BLaER1 treated with 17β-estradiol and CSF1 and Interleukin-3, amounts not matched to agents 10 nM and 100 nM (cell line): ENCODE data around the gene LTN1.

ENCODE experiments used
- H3K27ac ChIP-seq, 11 experiments: shearing (Covaris generic); formaldehyde crosslinking; 2 replicates each; pipeline ENCODE4 v1.8.1; 2022
- H3K27me3 ChIP-seq, 11 experiments: shearing (Covaris generic); formaldehyde crosslinking; 2 replicates each; pipeline ENCODE4 v1.8.1; 2022
- H3K36me3 ChIP-seq, 11 experiments: shearing (Covaris generic); formaldehyde crosslinking; 2 replicates each; pipeline ENCODE4 v1.8.1; 2022
- H3K4me1 ChIP-seq, 10 experiments: shearing (Covaris generic); formaldehyde crosslinking; 2 replicates each; pipeline ENCODE4 v1.8.1; 2022
- H3K4me2 ChIP-seq, 11 experiments: shearing (Covaris generic); formaldehyde crosslinking; 2 replicates each; pipeline ENCODE4 v1.8.1; 2022
- H3K4me3 ChIP-seq, 10 experiments: shearing (Covaris generic); formaldehyde crosslinking; 2 replicates each; pipeline ENCODE4 v1.8.1; 2022
- H3K9ac ChIP-seq, 11 experiments: shearing (Covaris generic); formaldehyde crosslinking; 2 replicates each; pipeline ENCODE4 v1.8.1; 2022
- H3K9me3 ChIP-seq, 11 experiments: shearing (Covaris generic); formaldehyde crosslinking; replicated peaks in 1 of 11; 2 replicates each; pipeline ENCODE4 v1.8.1; 2022
- H4K20me1 ChIP-seq, 11 experiments: shearing (Covaris generic); formaldehyde crosslinking; 2 replicates each; pipeline ENCODE4 v1.8.1; 2022
- Cebpa-rat ChIP-seq, 11 experiments: shearing (Covaris generic); IDR thresholded peaks; 2 replicates each; pipeline ENCODE4 v1.8.1; 2022

LTN1 gene

DNA sequence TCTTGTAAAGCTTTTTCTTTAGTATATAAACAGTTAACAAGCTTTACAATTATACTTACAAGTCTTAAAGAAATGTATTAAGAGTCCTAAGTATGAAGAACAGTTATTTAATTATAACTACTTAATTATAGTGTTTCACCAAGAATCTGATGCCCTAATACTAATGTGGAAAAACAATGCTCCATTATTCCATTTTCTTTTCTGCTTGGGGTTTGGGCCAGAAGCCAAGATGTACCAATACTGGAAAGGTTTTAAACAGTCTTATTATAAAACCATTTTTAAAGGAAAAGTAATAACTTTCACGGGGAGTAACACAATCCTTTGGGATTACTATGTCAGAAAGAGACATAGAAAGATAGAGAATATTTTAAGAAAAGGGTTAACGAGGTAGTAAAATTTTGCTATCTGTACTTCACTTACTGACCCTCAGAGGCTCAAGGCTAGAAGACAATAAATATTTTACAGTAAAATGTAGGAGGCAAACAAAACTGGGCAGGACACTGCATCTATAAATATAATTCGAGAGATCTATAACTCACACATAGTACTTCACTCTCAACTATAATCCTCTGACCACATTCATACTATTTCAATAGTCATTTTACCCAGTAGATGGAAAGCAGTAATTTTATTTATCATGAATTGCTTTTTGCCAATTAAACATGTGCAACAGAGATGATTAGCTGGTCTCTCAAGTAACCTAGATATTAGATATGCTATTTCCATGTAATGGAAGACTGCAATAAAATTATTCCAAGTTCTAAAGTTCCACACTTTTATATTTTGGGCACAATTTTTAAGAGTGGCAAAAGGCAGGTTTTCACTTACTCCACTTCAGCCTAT is 63.9 kb downstream of the LTN1 start:
- Histone ChIP-seq H3K36me3 (peaks cover 20 to 83% (median 51%) of the 10 kb centered on the region in 11 experiments; a peak in 20 of 22 replicates), H3K9ac (no peak overlapping the region), H3K4me2 (no peak overlapping the region), H3K4me1 (no peaks in the 10 kb centered on the region), H3K4me3 (no peak overlapping the region), H3K27me3 (no peaks in the 10 kb centered on the region), H3K27ac (no peak overlapping the region), H3K9me3 (no peaks in the 10 kb centered on the region), H4K20me1 (no peaks in the 10 kb centered on the region)
- TF ChIP-seq Cebpa-rat (IDR thresholded peaks at IDR 0.05) = no peak

DNA sequence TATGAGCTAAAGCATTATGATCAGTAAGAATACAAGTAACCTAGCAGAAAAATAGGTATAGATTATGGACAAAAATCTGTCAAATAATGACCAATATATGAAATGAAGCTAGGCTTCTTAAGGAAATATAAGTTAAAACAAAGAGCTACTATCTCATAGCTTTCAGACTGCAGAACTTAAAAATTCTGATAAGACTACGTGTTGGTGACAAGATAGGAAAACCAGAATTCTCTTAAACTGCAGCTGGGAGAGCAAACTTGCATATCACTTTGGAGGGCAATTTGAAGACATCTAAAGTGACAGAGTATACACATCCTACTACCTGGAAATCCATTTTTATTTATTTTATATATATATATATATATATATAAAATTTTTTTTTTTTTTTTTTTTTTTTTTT is 65.5 kb downstream of the LTN1 start:
- no peaks in the 10 kb centered on the region for H3K27me3 ChIP-seq
- H3K4me3 ChIP-seq = no peak overlapping the region
- no peaks in the 10 kb centered on the region for H4K20me1 ChIP-seq
- H3K4me2 ChIP-seq = no peak overlapping the region
- no peak overlapping the region for H3K9ac ChIP-seq
- H3K36me3 ChIP-seq = peaks cover 15 to 82% (median 39%) of the 10 kb centered on the region in 11 experiments; a peak in 21 of 22 replicates
- H3K4me1 ChIP-seq = no peaks in the 10 kb centered on the region
- TF ChIP-seq Cebpa-rat (IDR thresholded peaks at IDR 0.05) = no peak
- H3K9me3 ChIP-seq = no peaks in the 10 kb centered on the region
- no peak overlapping the region for H3K27ac ChIP-seq

DNA sequence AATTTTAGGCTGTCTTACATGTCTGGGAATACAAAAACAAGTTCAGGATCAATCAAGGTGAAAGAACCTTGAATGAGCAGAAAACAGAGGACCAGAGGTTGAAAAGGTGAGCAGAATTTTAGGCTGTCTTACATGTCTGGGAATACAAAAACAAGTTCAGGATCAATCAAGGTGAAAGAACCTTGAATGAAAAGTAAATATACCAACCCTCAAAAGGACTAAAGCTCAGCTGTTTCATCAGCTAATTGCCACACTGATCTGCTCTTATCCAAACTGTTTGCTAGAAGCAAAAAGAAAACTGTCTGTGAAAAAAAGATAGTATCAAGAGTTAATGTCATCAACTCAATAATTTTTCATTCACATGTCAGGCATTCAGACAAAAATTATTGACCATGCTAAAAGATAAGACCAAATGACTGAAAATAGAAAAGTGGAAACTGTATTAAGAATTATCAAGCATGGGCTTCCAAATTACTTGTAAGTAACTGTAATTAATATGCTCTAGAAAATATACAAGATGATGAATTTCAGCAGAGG is 69.2 kb downstream of the LTN1 start:
- Histone ChIP-seq H3K27me3 (no peaks in the 10 kb centered on the region), H3K27ac (no peak overlapping the region), H3K4me2 (no peak overlapping the region), H3K9me3 (no peaks in the 10 kb centered on the region), H3K36me3 (peaks cover 3 to 60% (median 16%) of the 10 kb centered on the region in 11 experiments; a peak in 15 of 22 replicates), H3K9ac (no peak overlapping the region), H3K4me3 (no peak overlapping the region), H4K20me1 (no peaks in the 10 kb centered on the region), H3K4me1 (no peaks in the 10 kb centered on the region)
- no peak for TF ChIP-seq Cebpa-rat (IDR thresholded peaks at IDR 0.05)

DNA sequence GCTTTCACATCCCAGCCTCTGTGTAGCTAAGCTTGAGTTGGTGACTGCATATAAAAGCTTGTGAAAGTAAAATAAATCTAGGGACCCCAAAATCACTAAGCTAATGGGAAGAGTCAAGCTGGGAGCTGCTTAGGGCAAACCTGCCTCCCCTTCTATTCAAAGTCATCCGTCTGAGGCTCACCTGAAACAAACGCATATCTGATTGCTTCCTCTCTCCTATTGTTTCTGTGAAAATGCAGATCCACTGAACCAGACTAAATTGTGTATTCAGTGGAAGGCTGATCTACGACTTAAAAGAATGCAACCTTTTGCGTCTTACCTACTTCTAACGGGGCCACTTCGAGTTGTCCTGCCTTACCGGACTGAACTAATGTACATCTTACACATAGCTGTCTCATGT is 70.3 kb downstream of the LTN1 start:
- no peaks in the 10 kb centered on the region for H3K27me3 ChIP-seq
- no peaks in the 10 kb centered on the region for H4K20me1 ChIP-seq
- H3K4me2 ChIP-seq = no peak overlapping the region
- peaks cover 0 to 55% (median 11%) of the 10 kb centered on the region in 11 experiments; a peak in 13 of 22 replicates for H3K36me3 ChIP-seq
- no peak overlapping the region for H3K27ac ChIP-seq
- no peaks in the 10 kb centered on the region for H3K4me1 ChIP-seq
- H3K4me3 ChIP-seq = no peak overlapping the region
- no peak overlapping the region for H3K9ac ChIP-seq
- no peaks in the 10 kb centered on the region for H3K9me3 ChIP-seq
- TF ChIP-seq Cebpa-rat (IDR thresholded peaks at IDR 0.05) = no peak

DNA sequence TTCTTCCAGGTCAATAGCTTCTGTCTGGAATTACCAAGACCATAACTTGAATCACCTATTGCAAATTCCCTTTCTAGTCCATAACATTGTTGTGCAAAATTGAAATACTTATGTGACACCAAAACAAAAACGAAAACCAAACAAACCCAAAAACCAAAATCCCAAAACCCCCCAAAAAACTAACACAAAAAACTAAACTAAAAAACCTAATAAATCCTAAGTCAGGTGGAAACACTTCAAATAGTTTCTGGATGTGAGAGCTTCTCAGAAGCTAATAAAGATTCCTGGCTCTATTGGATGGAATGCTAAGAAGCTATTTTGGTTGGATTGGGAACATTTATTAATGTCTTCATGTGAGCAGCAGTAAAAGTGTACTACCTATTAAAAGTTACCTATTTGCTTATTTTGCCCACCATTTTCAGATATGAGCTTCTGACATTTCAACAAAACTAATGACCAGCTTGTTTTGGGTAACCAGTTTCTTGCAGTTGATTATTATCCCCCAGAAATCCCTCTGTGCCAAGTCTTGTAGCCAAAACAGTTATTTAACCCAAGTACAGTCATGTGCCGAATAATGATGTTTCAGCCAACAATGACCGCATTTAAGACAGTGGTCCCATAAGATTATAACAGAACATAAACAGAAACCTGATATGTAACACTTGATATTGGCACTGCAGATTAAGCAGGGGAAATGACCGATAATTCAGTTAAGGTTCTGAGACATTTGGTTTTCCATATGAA is 76.4 kb downstream of the LTN1 start:
- H4K20me1 ChIP-seq = no peaks in the 10 kb centered on the region
- no peak overlapping the region for H3K4me2 ChIP-seq
- H3K9me3 ChIP-seq = no peaks in the 10 kb centered on the region
- TF ChIP-seq Cebpa-rat (IDR thresholded peaks at IDR 0.05) = no peak
- H3K4me3 ChIP-seq = no peak overlapping the region
- H3K27me3 ChIP-seq = no peaks in the 10 kb centered on the region
- H3K36me3 ChIP-seq = peaks cover 0 to 12% (median 0%) of the 10 kb centered on the region in 11 experiments; a peak in 2 of 22 replicates
- no peak overlapping the region for H3K27ac ChIP-seq
- no peaks in the 10 kb centered on the region for H3K4me1 ChIP-seq
- no peak overlapping the region for H3K9ac ChIP-seq

DNA sequence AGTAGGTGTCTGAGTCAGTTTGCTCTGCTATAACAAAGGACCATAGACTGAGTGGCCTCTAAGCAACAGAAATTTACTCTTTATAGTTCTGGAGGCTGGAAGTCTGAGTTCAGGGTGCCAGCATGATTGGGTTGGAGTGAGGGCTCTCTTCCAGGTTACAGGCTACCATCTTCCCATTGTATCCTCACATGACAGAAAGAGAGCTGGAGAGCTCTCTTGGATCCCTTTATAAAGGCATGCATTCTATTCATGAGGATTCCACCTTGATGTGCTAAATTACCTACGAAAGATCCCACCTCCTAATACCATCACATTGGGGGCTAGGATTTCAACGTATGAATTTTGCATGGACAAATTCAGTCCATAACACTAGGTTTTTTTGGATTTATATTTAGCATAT is 79.6 kb downstream of the LTN1 start:
- Histone ChIP-seq H3K27me3 (no peaks in the 10 kb centered on the region), H3K27ac (no peak overlapping the region), H3K9ac (no peak overlapping the region), H3K36me3 (0 out of 22 replicates have a peak, but pooled peaks cover 0 to 2% (median 0%) of the 10 kb centered on the region in 11 experiments), H3K4me2 (no peak overlapping the region), H3K4me3 (no peak overlapping the region), H3K9me3 (no peaks in the 10 kb centered on the region), H3K4me1 (no peaks in the 10 kb centered on the region), H4K20me1 (no peaks in the 10 kb centered on the region)
- no peak for TF ChIP-seq Cebpa-rat (IDR thresholded peaks at IDR 0.05)

DNA sequence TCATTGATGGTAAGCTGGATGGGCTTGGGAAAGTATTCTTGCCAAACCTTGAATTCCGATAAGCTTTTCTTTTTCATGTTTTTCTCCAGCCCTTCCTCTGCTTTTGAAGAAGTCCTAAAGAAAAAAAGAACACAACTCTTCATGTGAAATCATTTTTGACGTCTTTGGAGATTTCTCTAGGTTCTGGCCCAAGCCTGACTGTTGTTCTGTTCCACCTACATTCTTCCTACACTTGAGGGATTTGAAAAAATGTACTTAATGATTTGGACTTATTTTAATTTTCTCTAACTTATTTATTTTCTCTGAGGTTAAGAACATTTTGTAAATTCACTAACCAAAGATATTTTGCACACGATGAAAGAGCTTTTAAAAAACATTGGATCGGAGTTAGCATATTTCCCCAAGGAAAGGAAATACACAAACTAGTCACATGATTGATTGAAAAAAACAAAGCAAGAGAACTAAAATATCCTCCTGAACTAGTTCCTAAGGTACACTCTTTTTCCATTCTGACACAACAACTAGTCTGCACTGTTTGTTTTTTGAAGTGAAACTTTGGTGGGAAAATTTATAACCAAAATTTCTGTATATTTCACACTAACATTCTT is 82.3 kb downstream of the LTN1 start:
- Histone ChIP-seq H3K27ac (no peak overlapping the region), H3K9me3 (no peaks in the 10 kb centered on the region), H3K4me3 (no peak overlapping the region), H3K4me2 (no peak overlapping the region), H3K9ac (no peak overlapping the region), H3K36me3 (no peaks in the 10 kb centered on the region), H3K4me1 (no peaks in the 10 kb centered on the region), H4K20me1 (no peaks in the 10 kb centered on the region), H3K27me3 (no peaks in the 10 kb centered on the region)
- TF ChIP-seq Cebpa-rat (IDR thresholded peaks at IDR 0.05) = no peak

- no peak overlapping the region for H3K27ac ChIP-seq
Measured at GRCh38 chr21:28908351-28908750, 84.3 kb downstream of the LTN1 start.

DNA sequence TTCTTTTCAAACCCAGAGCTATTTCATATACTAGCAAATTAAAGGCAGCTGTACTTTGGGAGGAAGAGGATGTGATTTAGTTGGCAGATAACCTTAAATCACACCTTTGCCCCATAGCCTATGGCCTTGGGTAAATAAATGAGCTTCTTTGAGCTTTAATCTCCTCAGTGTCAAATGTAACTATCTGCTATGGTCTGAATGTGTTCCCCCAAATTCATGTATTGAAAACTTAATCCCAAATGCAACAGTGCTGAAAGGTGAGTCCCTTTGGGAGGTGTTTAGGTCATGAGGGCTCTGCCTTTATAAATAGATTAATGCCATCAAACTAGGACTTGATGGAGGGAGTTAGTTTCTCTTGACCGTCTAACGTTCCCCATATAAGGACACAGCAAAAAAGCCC is 85.8 kb downstream of the LTN1 start:
- Histone ChIP-seq H3K27me3 (no peaks in the 10 kb centered on the region), H3K4me1 (no peaks in the 10 kb centered on the region), H3K27ac (no peak overlapping the region), H3K9ac (no peak overlapping the region), H3K4me2 (no peak overlapping the region), H3K36me3 (no peaks in the 10 kb centered on the region), H4K20me1 (no peaks in the 10 kb centered on the region), H3K4me3 (no peak overlapping the region), H3K9me3 (peaks cover 7 to 19% (median 15%) of the 10 kb centered on the region in 11 experiments; a peak in 18 of 22 replicates)
- TF ChIP-seq Cebpa-rat (IDR thresholded peaks at IDR 0.05) = no peak

More at GRCh38 chr21:28908351-28908750, 84.3 kb downstream of the LTN1 start:
- Histone ChIP-seq H4K20me1 (no peaks in the 10 kb centered on the region), H3K4me1 (no peaks in the 10 kb centered on the region), H3K27me3 (no peaks in the 10 kb centered on the region), H3K4me3 (no peak overlapping the region), H3K36me3 (no peaks in the 10 kb centered on the region), H3K9me3 (peaks cover 0 to 5% (median 3%) of the 10 kb centered on the region in 11 experiments; a peak in 7 of 22 replicates), H3K4me2 (no peak overlapping the region), H3K9ac (no peak overlapping the region)
- TF ChIP-seq Cebpa-rat (IDR thresholded peaks at IDR 0.05) = no peak
